SK-N-SH (cell line): ENCODE data around the gene EDN2.

Experiments
- CTCF ChIP-seq: fragments of 200-600 bp; sonication (generic); IDR thresholded peaks from 2 replicates; pipeline ENCODE4 v1.6.1; 2017; ENCODE audit warnings: antibody characterized with exemption, mild to moderate bottlenecking, moderate library complexity
- EP300 ChIP-seq, 2 experiments: IDR thresholded peaks; 2 replicates each; pipeline versions ENCODE4 v1.4.0 to v1.6.1; 2012; ENCODE audit warnings: borderline replicate concordance in 1 of 2, low read depth in 1 of 2, low read length in 1 of 2
- EZH2phosphoT487 ChIP-seq: fragments of 200-600 bp; sonication (generic); IDR thresholded peaks from 2 replicates; pipeline ENCODE4 v1.6.1; 2017; ENCODE audit warnings: low read depth, mixed run types, mild to moderate bottlenecking, antibody characterized with exemption, moderate library complexity, borderline replicate concordance
- GABPA ChIP-seq: IDR thresholded peaks from 2 replicates; pipeline ENCODE4 v1.4.0; 2012; ENCODE audit warnings: low read depth, mild to moderate bottlenecking
- IRF3 ChIP-seq: fragments of 150-350 bp; IDR thresholded peaks from 2 replicates; pipeline ENCODE4 v1.6.1; 2016; ENCODE audit warnings: mild to moderate bottlenecking, low read depth, low read length
- POLR2AphosphoS5 ChIP-seq: IDR thresholded peaks from 2 replicates; pipeline ENCODE4 v1.6.1; 2012; ENCODE audit warnings: low read depth, low read length
- REST ChIP-seq: IDR thresholded peaks from 2 replicates; pipeline ENCODE4 v1.6.1; 2012; ENCODE audit warnings: mild to moderate bottlenecking, low read depth, low read length, moderate library complexity
- SIN3A ChIP-seq: IDR thresholded peaks from 2 replicates; pipeline ENCODE4 v1.6.1; 2012; ENCODE audit warnings: low read depth, mild to moderate bottlenecking, low read length, moderate library complexity, borderline replicate concordance
- TAF1 ChIP-seq: IDR thresholded peaks from 2 replicates; pipeline ENCODE4 v1.6.1; 2012; ENCODE audit warnings: low read depth, mild to moderate bottlenecking, low read length, moderate library complexity, borderline replicate concordance
- USF1 ChIP-seq: IDR thresholded peaks from 2 replicates; pipeline ENCODE4 v1.4.0; 2012; ENCODE audit warnings: low read depth, borderline replicate concordance
- USF2 ChIP-seq: fragments of 150-350 bp; IDR thresholded peaks from 2 replicates; pipeline ENCODE4 v1.6.1; 2017; ENCODE audit warnings: antibody characterized with exemption, low read length, low read depth, borderline replicate concordance
- ZBTB33 ChIP-seq: IDR thresholded peaks from 2 replicates; pipeline ENCODE4 v1.4.0; 2012; ENCODE audit warnings: low read depth, borderline replicate concordance

- TF ChIP-seq TAF1 = no peak
- TF ChIP-seq USF2 = no peak
- TF ChIP-seq EZH2phosphoT487 = no peak
- TF ChIP-seq CTCF = no peak
- TF ChIP-seq REST = no peak
- no peak for TF ChIP-seq ZBTB33
- no peak for TF ChIP-seq SIN3A
- no peak for TF ChIP-seq GABPA
- no peak for TF ChIP-seq IRF3
- no peak for TF ChIP-seq POLR2AphosphoS5
- no peak for TF ChIP-seq EP300 (IDR thresholded peaks at IDR 0.05; ENCODE audit: borderline replicate concordance in 1 of 2, low read depth in 1 of 2, low read length in 1 of 2)
- TF ChIP-seq USF1 = no peak
Observed at GRCh38 chr1:41439234-41439633, 45.2 kb downstream of the EDN2 start.
